Thymus (tissue), 14 donors: ENCODE measurements around the gene RHOT1. TPM values are rescaled to one million over a fixed set of nuclear protein-coding genes. Genes with fewer than 3 reads are reported as not detected.
"Not testable (repeated sequence)": the region's sequence is repeated elsewhere in the genome, so short reads cannot be mapped to it uniquely, and the experiment has no call there.

Source experiments
- DNase-seq, 9 donors: peaks; one replicate each; pipeline ENCODE4 v3.0.0-alpha.2; 2013; ENCODE audit warnings: low spot score in 9 of 9, low read depth in 6 of 9, missing footprints in 1 of 9
- H3K27ac ChIP-seq, 2 donors: one replicate each; pipeline ENCODE4 v1.5.1; 2013; ENCODE audit warnings: control low read depth in 1 of 2, low read depth in 1 of 2, low read length in 1 of 2, mild to moderate bottlenecking in 1 of 2, moderate library complexity in 1 of 2
- H3K27me3 ChIP-seq, 2 donors: one replicate each; pipeline ENCODE4 v1.5.1; 2013; ENCODE audit warnings: low read length in 1 of 2; ENCODE audit not compliant: control insufficient read depth in 2 of 2, insufficient read depth in 1 of 2
- H3K36me3 ChIP-seq, 2 donors: one replicate each; pipeline ENCODE4 v1.5.1; 2013; ENCODE audit warnings: low read length in 1 of 2, mild to moderate bottlenecking in 1 of 2, moderate library complexity in 1 of 2; ENCODE audit not compliant: control insufficient read depth in 2 of 2, insufficient read depth in 2 of 2
- H3K4me1 ChIP-seq, 2 donors: one replicate each; pipeline ENCODE4 v1.5.1; 2013; ENCODE audit warnings: low read length in 2 of 2; ENCODE audit not compliant: control insufficient read depth in 2 of 2, insufficient read depth in 2 of 2
- H3K4me3 ChIP-seq, 2 donors: one replicate each; pipeline ENCODE4 v1.5.1; 2013; ENCODE audit warnings: low read length in 2 of 2, control low read depth in 1 of 2, mild to moderate bottlenecking in 1 of 2
- H3K9me3 ChIP-seq, 2 donors: one replicate each; pipeline ENCODE4 v1.5.1; 2013; ENCODE audit warnings: low read length in 1 of 2, mild to moderate bottlenecking in 1 of 2; ENCODE audit not compliant: control insufficient read depth in 2 of 2, insufficient read depth in 1 of 2
- WGBS: extraction: QIAGEN DNeasy Blood & Tissue Kit; methylation state at CpG from one replicate; pipeline ENCODE4 v1.1.7; 2013; 5-methylcytosine and 5-hydroxymethylcytosine counted together
- long read RNA-seq, 10 donors: transcript quantifications; one replicate each; lab custom pipeline, GENCODE V29; 2026
- polyA plus RNA-seq: library from polyadenylated mRNA; stranded (reverse); fragments of 200-250 nt; gene quantifications from one replicate; pipeline ENCODE4 v1.2.3, GENCODE V29; 2013
- total RNA-seq: library from RNA; stranded (reverse); fragments of 120-200 nt; gene quantifications from one replicate; pipeline ENCODE4 v1.2.4, GENCODE V29; 2013
- donor health status: healthy.

RHOT1 gene
- total RNA-seq: 43.9 TPM
- 51.6 TPM for polyA plus RNA-seq
- long read RNA-seq, donor 1, partial matches to known transcripts: 0 of 4 reads
- long read RNA-seq, donor 1, other reads (novel, unspliced or antisense): 0 of 4 reads
- long read RNA-seq, donor 2: 0 reads
- long read RNA-seq, donor 3, partial matches to known transcripts: 0 of 12 reads
- long read RNA-seq, donor 3, other reads (novel, unspliced or antisense): 0 of 12 reads
- long read RNA-seq, donor 4, partial matches to known transcripts: 5 of 10 reads
- long read RNA-seq, donor 4, other reads (novel, unspliced or antisense): 0 of 10 reads
- long read RNA-seq, donor 5, transcript RHOT1-201 (19 exons, 3,133 nt): major isoform, 7 of 15 reads
- long read RNA-seq, donor 5, transcript RHOT1-204 (20 exons, 2,960 nt): minor isoform, 5 of 15 reads
- long read RNA-seq, donor 5, partial matches to known transcripts: 0 of 15 reads
- long read RNA-seq, donor 5, other reads (novel, unspliced or antisense): 0 of 15 reads
- long read RNA-seq, donor 6, partial matches to known transcripts: 0 of 7 reads
- long read RNA-seq, donor 6, other reads (novel, unspliced or antisense): 0 of 7 reads
- long read RNA-seq, donor 7, transcript RHOT1-201 (19 exons, 3,133 nt): minor isoform, 5 of 22 reads
- long read RNA-seq, donor 7, transcript RHOT1-204 (20 exons, 2,960 nt): major isoform, 7 of 22 reads
- long read RNA-seq, donor 7, partial matches to known transcripts: 5 of 22 reads
- long read RNA-seq, donor 7, other reads (novel, unspliced or antisense): 0 of 22 reads
- long read RNA-seq, donor 8, partial matches to known transcripts: 0 of 1 reads
- long read RNA-seq, donor 8, other reads (novel, unspliced or antisense): 0 of 1 reads
- long read RNA-seq, donor 9, transcript RHOT1-201 (19 exons, 3,133 nt): major isoform, 5 of 12 reads
- long read RNA-seq, donor 9, partial matches to known transcripts: 0 of 12 reads
- long read RNA-seq, donor 9, other reads (novel, unspliced or antisense): 0 of 12 reads
- long read RNA-seq, donor 10, partial matches to known transcripts: 0 of 7 reads
- long read RNA-seq, donor 10, other reads (novel, unspliced or antisense): 0 of 7 reads

DNA sequence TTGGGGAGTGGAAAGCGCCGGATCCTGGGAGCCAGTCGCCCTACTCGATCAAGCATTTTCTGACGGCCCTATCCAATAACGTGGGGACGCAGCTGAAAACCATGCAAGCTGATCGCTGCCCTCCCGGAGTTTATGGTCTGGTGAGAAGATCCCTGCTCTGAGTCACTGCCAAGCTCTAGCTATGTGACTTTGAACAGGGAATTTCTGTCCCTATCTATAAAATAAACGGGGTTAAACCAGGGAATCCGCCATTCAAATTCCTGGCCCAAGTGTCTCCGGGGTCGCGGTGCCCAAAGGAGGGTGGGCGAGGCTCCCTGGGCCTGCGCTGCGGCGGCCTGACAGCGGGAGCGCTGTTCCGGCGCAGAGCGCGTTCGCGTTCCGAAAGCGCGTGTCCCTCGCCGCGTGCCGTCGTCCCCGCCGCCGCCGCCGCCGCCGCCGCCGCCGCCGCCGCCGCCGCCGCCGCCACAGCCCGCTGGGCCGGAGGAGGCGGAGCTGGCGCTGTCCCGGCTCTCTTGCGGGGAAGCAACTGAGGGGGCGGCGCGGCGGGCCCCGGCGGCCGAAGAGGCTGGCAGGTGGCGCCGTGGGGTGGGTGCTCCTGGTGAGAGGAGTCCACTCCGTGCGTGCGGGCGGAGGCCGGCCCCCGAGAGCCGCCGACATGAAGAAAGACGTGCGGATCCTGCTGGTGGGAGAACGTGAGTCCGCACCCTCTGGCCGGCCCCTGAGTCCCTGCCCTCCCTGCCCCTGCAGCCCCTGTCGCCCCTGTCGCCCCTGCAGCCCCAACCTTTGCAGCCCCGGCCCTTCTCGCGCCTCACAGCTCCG lies at the start of gene RHOT1:
TSS of gene RHOT1 (plus strand) at position 465 of the 819 bp plus-strand sequence. CDS start at position 656, 191 bp downstream.
- no peaks in the 10 kb centered on the region for H3K9me3 ChIP-seq
- H3K36me3 ChIP-seq: peaks cover 2 to 3% of the 10 kb centered on the region in 2 donors
- WGBS: under 1% methylated on average over 84 of the region's 84 CpGs
- peak within 1 kb of the TSS; percentile 75 to 91 for H3K27ac ChIP-seq
- no peaks in the 10 kb centered on the region for H3K27me3 ChIP-seq
- peaks cover 6 to 11% of the 10 kb centered on the region in 2 donors for H3K4me1 ChIP-seq
- peak; percentile 47 to 86 (median 65) for DNase-seq
- H3K4me3 ChIP-seq: peak within 1 kb of the TSS; percentile 64 to 91

DNA sequence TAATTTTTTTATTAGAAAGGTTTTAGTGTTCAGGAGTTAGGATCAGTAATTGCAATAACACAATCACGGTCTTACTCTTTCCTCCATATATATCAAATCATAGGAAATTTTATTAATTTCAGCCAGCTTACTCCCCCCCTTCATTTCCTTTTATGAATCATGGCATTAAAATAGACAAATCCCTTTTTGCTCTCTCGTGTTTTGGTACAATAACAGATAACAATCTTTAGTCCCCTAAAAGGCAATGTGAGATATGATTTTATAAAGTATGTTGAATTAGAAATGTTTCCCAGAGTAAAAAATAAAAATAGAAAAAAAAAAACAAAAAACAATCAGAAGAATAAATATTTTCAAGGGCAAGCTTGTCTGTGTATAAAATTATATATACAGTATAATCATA lies 42.6 kb upstream of the RHOT1 start:
- Histone ChIP-seq H3K27ac (no peak overlapping the region), H3K36me3 (no peaks in the 10 kb centered on the region), H3K4me1 (peaks cover 0 to 9% of the 10 kb centered on the region in 2 donors), H3K9me3 (no peaks in the 10 kb centered on the region), H3K27me3 (no peaks in the 10 kb centered on the region), H3K4me3 (no peak overlapping the region)
- 89% methylated on average over 2 of the region's 2 CpGs for WGBS
- no peak for DNase-seq

DNA sequence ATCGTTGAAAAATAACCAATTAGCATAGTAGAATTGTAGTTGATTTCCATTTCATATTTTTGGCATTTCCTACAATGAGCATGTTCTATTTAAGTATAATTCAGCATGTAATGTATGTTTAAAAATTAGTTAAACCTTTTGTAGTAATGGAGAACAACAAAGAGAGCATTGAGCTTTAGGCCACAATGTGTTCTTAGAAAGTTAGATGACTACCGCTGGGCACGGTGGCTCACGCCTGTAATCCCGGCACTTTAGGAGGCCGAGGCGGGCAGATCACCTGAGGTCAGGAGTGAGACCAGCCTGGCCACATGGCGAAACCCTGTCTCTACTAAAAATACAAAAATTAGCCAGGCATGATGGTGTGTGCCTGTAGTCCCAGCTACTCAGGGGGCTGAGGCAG lies 42.0 kb upstream of the RHOT1 start:
- H3K4me1 ChIP-seq, H3K27me3 ChIP-seq, H3K36me3 ChIP-seq, H3K9me3 ChIP-seq, DNase-seq, H3K4me3 ChIP-seq, H3K27ac ChIP-seq: not testable (repeated sequence)
- WGBS: 98% methylated on average over 8 of the region's 8 CpGs

DNA sequence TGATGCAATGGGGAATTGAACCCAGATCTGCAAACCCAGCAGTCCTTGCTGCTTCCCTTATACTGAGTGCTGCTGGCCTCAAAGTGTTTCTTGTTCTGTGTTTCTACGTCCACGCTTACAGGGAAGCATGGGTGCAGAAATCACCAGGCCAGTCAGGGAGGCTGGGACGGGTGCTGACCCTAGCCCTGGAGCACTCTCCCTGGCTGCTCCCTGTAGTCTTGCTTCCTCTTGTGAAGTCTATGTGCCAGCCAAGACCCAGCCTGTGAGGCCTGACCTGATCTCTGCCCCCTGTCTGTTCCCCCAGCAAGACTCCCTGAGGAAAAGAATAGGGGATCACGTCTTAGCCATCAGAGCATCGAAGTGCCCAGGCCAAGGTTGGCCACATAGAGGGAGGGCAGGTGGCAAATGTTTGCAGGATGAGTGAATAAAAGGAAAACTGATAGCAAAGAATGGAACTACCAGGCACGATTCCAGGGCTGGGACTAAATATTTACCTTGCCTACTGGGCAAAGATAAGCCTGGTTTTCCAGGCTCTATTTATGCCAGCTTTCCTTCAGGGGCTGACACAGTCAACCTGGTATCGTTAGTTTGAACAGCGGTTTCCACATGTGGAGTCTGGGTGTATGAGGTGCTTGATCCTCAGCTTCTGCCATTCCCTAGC lies 41.2 kb upstream of the RHOT1 start:
- Histone ChIP-seq H3K4me3 (no peak overlapping the region), H3K4me1 (peaks cover 0 to 9% of the 10 kb centered on the region in 2 donors), H3K36me3 (no peaks in the 10 kb centered on the region), H3K27me3 (no peaks in the 10 kb centered on the region), H3K9me3 (no peaks in the 10 kb centered on the region), H3K27ac (no peak overlapping the region)
- 99% methylated on average over 8 of the region's 8 CpGs for WGBS
- no peak for DNase-seq

DNA sequence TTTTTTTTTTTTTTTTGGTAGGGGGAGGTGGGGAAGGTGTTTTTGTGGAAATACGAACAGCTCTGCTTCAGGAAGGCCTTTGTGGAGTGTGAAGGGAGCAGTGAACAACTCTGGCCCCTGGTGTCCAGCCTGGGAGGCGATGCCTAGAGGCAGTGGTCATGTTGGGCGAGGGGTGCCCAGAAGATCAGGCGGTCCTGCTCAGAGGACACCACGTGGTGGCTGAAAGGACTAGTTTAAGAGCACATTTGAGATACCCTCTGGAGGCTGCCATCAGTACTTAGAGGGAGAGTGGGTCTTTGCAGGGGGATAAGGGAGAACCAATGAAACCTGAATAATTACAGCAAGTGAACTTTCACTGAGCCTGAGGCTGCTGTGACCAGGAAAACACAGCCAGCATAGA lies 40.1 kb upstream of the RHOT1 start:
- H3K27ac ChIP-seq: no peak overlapping the region
- DNase-seq: no peak
- H3K4me3 ChIP-seq: no peak overlapping the region
- WGBS: 98% methylated on average over 5 of the region's 5 CpGs
- H3K4me1 ChIP-seq: peaks cover 0 to 13% of the 10 kb centered on the region in 2 donors
- no peaks in the 10 kb centered on the region for H3K36me3 ChIP-seq
- H3K9me3 ChIP-seq: no peaks in the 10 kb centered on the region
- no peaks in the 10 kb centered on the region for H3K27me3 ChIP-seq

DNA sequence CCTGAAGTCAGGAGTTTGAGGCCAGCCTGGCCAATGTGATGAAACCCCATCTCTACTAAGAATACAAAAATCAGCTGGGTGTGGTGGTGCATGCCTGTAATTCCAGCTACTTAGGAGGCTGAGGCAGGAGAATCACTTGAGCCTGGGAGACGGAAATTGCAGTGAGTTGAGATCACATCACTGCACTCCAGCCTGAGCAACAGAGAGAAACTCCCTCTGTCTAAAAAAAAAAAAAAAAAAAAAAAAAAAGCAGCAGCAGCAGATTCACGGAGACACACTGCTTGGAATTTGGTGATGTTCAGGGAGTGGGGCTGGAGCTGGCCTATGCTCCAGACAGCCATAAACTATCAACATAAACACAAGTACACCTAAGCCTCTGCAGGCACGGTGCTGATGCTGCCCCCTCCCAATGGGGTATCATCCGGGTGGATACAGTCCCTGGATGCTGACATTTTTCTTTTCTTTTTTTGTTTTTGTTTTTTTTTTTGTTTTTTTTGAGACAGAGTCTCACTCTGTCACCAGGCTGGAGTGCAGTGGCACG lies 39.6 kb upstream of the RHOT1 start:
- H3K36me3 ChIP-seq: no peaks in the 10 kb centered on the region

DNA sequence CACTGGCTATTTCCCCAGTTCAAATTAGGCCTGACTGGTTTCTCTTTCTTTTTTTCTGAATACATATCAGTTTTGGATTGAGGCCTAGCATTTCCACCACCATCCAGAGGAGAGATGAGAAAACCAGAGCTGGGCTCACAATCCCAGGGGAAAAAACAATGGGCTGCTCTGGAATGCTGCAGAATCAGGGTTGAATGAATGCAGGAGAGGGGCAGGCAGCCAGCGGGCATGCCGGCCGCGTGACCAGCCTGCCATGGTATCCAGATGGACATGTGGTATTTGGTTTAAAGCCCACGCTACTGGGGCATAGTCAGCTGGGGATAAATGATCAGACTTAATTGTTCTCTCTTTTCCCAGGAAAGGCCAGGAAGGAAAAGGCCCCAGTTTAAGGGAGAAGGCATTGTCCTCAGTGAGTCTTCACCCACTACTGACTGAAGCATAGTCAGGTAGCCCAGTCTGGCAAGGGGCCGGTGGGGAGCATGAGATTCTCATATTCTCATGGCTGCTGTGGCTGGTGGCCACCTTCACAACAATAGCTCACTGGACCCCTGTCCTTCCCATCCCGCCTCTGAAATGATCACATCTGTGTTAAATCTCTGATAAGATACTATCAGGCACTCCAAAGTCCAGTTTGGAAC lies 38.7 kb upstream of the RHOT1 start:
- peak overlapping the region in 1 of 2 donors; percentile 48 for H3K27ac ChIP-seq
- no peak overlapping the region for H3K4me3 ChIP-seq
- no peaks in the 10 kb centered on the region for H3K9me3 ChIP-seq
- no peaks in the 10 kb centered on the region for H3K36me3 ChIP-seq
- no peaks in the 10 kb centered on the region for H3K27me3 ChIP-seq
- DNase-seq: no peak
- peaks cover 0 to 13% of the 10 kb centered on the region in 2 donors for H3K4me1 ChIP-seq
- WGBS: 97% methylated on average over 7 of the region's 7 CpGs

More for the DNA sequence above, 39.6 kb upstream of the RHOT1 start:
- no peak for DNase-seq
- Histone ChIP-seq H3K9me3 (no peaks in the 10 kb centered on the region), H3K4me3 (no peak overlapping the region), H3K27me3 (no peaks in the 10 kb centered on the region), H3K4me1 (peaks cover 0 to 13% of the 10 kb centered on the region in 2 donors), H3K27ac (no peak overlapping the region)
- WGBS: 93% methylated on average over 5 of the region's 5 CpGs
